Measurements from ENCODE around the gene CYLC2.

CYLC2 gene

DNA sequence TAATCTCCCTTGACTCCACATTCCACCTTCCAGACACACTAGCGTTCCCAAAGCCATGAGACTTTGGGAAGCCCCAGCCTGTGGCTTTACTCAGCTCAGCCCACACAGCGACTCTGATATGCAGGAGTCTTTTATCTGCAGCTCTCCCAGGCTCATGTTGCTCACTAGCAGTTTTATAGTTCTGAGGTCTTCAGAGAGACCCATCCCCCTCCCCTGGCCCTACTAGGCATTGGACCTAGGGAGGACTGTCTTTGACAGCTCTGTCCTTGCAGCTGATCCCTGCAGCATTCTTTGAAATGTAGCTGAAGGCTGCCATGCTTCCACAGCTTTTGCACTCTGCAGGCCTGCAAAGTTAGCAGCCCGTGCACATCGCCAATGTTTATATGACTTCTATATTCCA is 19.9 kb upstream of the CYLC2 start:
- no peak for DNase-seq (ENCODE audit: low read depth)
- TF ChIP-seq, protein P1, sequence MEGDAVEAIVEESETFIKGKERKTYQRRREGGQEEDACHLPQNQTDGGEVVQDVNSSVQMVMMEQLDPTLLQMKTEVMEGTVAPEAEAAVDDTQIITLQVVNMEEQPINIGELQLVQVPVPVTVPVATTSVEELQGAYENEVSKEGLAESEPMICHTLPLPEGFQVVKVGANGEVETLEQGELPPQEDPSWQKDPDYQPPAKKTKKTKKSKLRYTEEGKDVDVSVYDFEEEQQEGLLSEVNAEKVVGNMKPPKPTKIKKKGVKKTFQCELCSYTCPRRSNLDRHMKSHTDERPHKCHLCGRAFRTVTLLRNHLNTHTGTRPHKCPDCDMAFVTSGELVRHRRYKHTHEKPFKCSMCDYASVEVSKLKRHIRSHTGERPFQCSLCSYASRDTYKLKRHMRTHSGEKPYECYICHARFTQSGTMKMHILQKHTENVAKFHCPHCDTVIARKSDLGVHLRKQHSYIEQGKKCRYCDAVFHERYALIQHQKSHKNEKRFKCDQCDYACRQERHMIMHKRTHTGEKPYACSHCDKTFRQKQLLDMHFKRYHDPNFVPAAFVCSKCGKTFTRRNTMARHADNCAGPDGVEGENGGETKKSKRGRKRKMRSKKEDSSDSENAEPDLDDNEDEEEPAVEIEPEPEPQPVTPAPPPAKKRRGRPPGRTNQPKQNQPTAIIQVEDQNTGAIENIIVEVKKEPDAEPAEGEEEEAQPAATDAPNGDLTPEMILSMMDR (IDR thresholded peaks at IDR 0.05; ENCODE audit: control insufficient read depth, extremely low read depth, insufficient read depth): no peak
- no peak overlapping the region for H3K4me3 ChIP-seq (ENCODE audit: low read depth, low read length)

DNA sequence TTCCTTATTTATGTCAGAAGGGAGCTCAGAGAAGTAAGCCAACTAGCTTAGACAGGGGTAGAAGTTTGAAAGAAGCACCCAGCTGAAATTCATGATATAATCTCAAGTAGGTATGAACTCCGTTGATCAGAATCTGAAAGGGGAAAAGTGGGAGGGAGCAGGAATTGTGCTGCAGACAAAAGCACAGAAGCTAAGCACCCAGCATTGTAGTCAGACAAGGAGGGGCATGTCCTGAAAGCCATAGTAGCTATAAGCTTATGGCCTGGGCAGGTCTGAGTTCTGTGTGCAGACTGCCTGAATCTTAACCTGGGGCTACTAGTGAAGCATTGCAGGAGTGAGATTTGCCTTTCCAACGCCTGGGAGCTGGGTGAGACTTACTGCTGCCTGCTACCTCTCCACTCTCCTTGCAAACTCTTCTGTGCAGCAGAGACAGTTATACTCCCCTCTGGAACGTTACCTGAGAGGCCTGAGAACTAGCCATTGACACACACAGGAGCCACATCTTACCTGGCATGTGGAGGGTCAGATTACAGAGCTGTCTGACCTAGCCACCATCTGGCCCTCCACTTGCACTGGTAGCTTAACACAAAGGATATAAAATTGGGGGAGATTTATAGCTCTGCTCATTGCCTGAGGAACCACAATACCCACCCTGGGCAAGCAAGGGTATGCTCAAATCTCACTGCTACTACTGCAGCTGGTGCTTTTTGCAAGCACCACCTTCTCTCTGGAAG is 9.8 kb upstream of the CYLC2 start:
- no peak overlapping the region for H3K4me3 ChIP-seq (ENCODE audit: low read depth, low read length)
- no peak for DNase-seq (ENCODE audit: low read depth)
- TF ChIP-seq, protein P1 (IDR thresholded peaks at IDR 0.05; ENCODE audit: control insufficient read depth, extremely low read depth, insufficient read depth): no peak

- TF ChIP-seq, protein P1 (IDR thresholded peaks at IDR 0.05; ENCODE audit: control insufficient read depth, extremely low read depth, insufficient read depth): no peak
- no peak overlapping the region for H3K4me3 ChIP-seq (ENCODE audit: low read depth, low read length)
- no peak for DNase-seq (ENCODE audit: low read depth)
Measured at GRCh38 chr9:102986425-102986824, 8.7 kb upstream of the CYLC2 start.

DNA sequence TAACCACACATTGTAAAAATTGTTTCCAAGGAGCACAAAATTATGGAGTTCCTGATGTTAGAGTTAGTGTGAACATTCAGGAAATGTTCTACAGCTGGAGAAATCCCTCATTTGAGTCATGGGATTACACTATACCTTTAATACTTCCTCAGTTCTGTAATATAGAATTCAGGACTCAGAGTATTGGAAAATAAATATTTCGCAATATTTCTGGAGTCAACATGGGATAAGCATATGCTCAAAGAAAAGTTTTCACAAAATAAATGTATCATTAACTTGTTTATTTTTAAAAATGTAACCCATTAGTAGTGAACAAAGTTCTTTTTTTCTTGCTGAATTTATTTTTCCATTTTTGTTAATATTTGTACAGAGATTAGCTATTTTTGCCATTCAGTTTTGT is 8.6 kb downstream of the CYLC2 start:
- DNase-seq (ENCODE audit: low read depth): no peak
- TF ChIP-seq, protein P1 (IDR thresholded peaks at IDR 0.05; ENCODE audit: control insufficient read depth, extremely low read depth, insufficient read depth): no peak
- no peak overlapping the region for H3K4me3 ChIP-seq (ENCODE audit: low read depth, low read length)

DNA sequence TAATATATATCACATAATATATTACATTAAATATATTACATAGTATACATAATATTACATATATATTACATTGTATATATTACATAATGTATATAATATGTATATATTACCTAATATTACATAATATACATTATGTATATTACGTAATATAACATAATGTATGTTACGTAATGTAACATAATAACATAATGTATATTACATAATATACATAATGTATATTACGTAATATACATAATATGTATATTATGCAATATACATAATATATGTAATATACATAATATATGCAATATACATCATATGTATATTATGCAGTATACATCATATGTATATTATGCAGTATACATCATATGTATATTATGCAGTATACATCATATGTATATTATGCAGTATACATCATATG is 19.1 kb downstream of the CYLC2 start:
- no peak overlapping the region for H3K4me3 ChIP-seq (ENCODE audit: low read depth, low read length)
- no peak for DNase-seq (ENCODE audit: low read depth)
- TF ChIP-seq, protein P1 (IDR thresholded peaks at IDR 0.05; ENCODE audit: control insufficient read depth, extremely low read depth, insufficient read depth): no peak

GRCh38 chr9:103025796-103026195 is 30.7 kb downstream of the CYLC2 start:
- TF ChIP-seq, protein P1 (IDR thresholded peaks at IDR 0.05; ENCODE audit: control insufficient read depth, extremely low read depth, insufficient read depth): no peak
- peak; percentile 78 for DNase-seq (ENCODE audit: low read depth)
- no peak overlapping the region for H3K4me3 ChIP-seq (ENCODE audit: low read depth, low read length)

Measured in LNCaP clone FGC (cell line).